Amniotic stem cell (primary cell): ENCODE results near the gene ZPBP.

Experiments used
- DNase-seq: peaks from one replicate; lab custom pipeline; 2025; lab: John Stamatoyannopoulos, UW

ZPBP gene, protein sequence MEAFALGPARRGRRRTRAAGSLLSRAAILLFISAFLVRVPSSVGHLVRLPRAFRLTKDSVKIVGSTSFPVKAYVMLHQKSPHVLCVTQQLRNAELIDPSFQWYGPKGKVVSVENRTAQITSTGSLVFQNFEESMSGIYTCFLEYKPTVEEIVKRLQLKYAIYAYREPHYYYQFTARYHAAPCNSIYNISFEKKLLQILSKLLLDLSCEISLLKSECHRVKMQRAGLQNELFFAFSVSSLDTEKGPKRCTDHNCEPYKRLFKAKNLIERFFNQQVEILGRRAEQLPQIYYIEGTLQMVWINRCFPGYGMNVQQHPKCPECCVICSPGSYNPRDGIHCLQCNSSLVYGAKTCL

GRCh38 chr7:50092579-50093491 lies at the start of gene ZPBP:
Gene ZPBP (minus strand): TSS chr7:50093246. CDS start chr7:50093194, 52 bp downstream.
- DNase-seq = no peak

DNA sequence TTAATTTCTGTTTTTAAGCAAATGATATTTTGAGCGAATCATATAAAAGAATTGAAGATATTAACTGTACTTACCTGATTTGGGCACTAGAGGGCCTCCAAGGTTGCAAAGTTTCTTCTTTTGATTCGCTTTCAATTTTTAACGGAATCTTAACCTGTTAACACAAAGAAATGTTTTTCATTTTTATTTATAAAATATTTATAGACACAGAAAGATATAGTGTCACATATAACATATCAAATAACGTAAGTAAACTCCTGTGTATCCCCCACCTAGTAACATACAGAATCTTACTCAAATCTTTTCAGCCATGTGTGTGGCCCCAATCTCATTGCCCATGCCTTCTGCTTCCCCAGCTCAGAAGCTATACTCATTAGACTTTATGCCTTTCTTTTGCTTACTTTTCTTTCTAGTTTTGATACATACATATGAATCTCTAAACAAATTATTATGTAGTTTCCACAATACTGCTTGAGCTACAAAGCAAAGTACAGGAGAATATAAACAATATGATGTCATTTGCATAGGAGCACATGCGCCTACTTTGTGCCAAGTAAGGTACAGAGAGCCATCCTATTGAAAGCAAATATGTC lies 49.5 kb upstream of the ZPBP start:
- no peak for DNase-seq

GRCh38 chr7:50141854-50142253 lies 48.8 kb upstream of the ZPBP start:
- DNase-seq = no peak

- no peak for DNase-seq
Observed at GRCh38 chr7:50141131-50141530, 48.1 kb upstream of the ZPBP start.

GRCh38 chr7:50140688-50141087 lies 47.6 kb upstream of the ZPBP start:
- no peak for DNase-seq

DNA sequence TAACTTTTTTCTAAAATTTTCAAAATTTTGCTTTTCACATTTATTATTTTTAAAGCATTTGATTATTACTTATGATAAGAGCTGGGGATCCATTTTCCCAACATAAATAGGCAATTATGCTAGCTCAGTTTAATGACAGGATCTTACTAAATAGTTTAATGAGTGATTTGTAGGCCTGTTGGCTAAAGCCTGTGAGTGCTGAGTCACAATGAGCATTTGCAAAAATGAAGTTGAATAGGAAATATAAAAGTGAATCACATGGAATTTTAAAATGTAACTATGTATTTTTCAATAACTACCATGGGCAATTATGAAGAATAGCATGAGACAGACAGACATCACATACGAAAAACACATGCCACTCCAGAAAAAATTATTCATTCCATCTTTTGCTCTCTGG lies 45.1 kb upstream of the ZPBP start:
- DNase-seq = no peak

- DNase-seq = no peak
Observed at GRCh38 chr7:50125766-50126165, 32.7 kb upstream of the ZPBP start.

DNA sequence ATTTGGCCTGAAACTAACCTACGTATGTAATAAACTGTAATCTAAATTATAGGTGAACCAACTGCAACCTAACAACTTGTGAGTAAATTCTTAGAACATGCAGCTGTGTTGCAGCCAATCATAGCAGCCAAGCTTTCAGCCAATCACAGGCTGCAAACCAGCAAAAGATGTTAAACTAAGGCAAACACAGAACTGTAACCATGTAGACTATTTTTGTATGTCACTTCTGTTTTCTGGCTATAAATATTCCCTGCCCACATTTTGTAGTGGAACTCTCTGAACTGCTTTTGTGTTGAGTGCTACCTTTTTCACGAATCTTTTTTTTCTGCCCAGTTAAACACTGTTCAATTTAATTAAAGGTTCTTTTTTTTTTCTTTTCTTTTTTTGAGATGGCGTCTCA lies 28.2 kb upstream of the ZPBP start:
- DNase-seq = no peak

DNA sequence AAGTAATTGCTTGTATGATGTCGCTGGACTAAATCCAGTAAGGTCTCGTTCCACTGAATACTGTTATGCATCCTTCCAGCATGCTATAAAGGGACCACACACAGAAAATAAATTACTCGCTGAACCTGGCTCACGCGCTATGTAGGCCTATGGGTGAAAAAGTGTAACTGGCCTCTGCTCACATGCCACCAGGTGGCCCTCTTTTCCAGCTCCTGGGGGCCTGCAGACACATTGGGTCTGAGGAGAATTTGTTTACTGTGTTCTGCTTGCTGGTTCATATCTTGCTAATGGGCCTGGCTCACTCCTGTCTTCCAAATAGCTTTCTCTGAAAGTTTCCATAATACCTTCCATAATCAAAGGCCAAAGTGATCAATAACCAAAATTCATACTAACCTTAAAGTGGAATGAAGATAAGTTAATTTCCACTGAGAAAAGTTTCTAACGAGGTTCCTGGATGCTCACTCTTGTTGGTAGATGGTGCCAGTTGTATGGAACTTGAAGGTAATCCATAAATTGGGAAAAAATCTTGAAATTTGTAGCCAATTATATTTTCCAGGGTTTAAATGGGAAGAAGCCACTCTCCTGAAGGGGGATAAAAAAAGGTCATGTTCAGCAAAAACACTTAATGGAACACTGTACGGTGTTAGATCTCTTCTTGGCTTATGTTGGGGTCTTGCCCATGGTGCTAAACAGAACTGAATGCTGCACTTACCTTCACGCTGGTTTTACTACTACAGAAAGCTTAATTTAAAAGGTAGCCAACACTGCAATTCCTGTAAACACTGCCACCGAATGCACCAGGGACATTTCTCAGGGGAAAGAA lies 27.0 kb upstream of the ZPBP start:
- DNase-seq = no peak

GRCh38 chr7:50112250-50112649 lies 19.2 kb upstream of the ZPBP start:
- no peak for DNase-seq

DNA sequence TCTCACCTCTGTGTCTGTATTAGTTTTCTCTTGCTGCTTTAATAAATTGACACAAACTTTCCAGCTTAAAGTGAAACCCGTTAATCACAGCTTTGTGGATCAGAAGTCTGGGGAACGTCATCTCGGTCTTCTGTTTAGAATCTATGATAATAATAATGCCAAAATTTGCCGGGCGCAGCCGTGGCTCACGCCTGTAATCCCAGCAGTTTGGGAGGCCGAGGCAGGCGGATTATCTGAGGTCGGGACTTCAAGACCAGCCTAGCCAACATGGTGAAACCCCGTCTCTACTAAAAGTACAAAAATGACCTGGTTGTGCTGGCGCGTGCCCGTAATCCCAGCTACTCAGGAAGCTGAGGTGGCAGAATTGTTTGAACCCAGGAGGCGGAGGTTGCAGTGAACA lies 8.8 kb upstream of the ZPBP start:
- DNase-seq = no peak

- no peak for DNase-seq
Observed at GRCh38 chr7:50095634-50096033, 2.6 kb upstream of the ZPBP start.

GRCh38 chr7:50088463-50089129 lies 4.5 kb downstream of the ZPBP start:
- no peak for DNase-seq

GRCh38 chr7:50085344-50085743 lies 7.7 kb downstream of the ZPBP start:
- no peak for DNase-seq

DNA sequence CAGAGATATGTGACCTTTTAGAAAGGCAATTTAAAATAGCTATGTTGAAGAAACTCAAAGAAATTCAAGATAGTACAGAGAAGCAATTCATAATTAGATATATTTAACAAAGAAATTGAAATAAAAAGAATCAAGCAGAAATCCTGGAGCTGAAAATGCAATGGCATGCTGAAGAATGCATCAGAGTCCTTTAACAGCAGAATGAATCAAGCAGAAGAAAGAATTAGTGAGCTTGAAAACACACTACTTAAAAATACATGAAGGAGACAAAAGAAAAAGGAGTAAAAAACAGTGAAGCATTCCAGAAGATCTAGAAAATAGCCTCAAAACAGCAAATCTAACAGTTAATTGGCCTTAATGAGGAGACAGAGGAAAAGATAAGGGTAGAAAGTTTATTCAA lies 20.0 kb downstream of the ZPBP start:
- DNase-seq = no peak

- DNase-seq = no peak
Observed at GRCh38 chr7:50069613-50070012, 23.4 kb downstream of the ZPBP start.

- DNase-seq = no peak
Observed at GRCh38 chr7:50068850-50069551, 24.0 kb downstream of the ZPBP start.

DNA sequence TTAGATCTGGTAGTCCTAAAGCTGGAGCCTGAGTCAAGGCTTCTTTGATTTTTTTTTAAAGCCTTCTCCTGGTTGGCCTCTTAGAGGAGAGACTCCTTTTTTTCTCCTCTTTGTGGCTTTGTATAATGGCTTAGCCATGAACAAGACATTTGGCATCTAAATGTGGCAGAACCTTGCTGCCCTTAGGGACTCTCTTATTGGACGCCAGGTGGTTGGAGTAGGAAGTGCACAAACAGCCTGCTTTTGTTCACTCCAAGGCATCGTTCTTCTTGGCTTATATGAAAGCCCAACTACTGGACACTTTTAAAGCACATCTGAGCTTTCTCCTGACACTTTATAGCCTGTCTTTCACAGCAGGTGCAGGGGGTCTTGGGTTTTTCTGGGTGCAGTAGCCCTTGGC lies 25.0 kb downstream of the ZPBP start:
- no peak for DNase-seq

DNA sequence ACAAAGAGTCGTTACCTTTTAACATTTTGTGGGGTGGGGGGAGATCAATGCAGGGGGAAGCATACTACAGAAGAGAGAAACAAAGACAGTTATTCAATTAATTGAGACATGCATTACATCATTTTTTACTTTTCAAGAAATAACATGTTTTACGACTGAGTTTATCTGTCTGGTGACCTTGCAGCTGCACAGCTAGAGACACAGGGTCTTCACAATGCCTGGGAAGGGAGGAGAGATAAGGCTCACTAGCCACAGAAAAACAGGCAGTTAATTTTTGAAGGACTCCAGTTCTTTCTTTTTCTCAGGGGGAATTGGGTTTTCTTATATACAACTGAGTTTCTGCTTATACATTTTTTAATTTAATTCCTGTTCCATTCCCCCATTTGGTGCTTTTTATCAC lies 30.1 kb downstream of the ZPBP start:
- DNase-seq = no peak

DNA sequence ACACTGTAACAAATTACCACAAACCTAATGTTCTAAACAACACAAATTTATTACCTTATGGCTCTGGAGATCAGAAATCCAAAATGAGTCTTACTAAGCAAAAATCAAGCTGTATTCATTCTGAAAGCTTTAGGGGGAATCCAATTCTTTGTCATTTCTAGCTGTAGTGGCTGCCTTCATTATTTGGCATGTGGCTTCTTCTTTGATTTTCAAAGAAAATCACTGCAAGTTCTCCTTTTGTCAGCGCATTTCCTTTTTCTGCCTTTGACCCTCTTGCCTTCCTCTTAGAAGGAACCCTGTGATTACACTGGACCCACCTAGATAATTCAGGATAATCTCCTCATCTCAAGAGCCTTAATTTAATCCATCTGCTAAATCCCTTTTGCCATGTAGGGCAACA lies 36.9 kb downstream of the ZPBP start:
- no peak for DNase-seq

GRCh38 chr7:50047716-50048115 lies 45.3 kb downstream of the ZPBP start:
- no peak for DNase-seq
